ENCODE measurements around the gene KCTD13.

The KCTD13 gene

GRCh38 chr16:29909391-29909790 is 16.6 kb downstream of the KCTD13 start:
- Histone ChIP-seq H3K9me3 (ENCODE audit: control extremely low read depth in 1 of 5, control insufficient read depth in 4 of 5, insufficient read depth in 2 of 5, low read depth in 1 of 5, low read length in 4 of 5) (no peaks in the 10 kb centered on the region), H3K4me1 (ENCODE audit: control extremely low read depth in 1 of 4, control insufficient read depth in 4 of 4, insufficient read depth in 4 of 4, low read length in 3 of 4) (peaks cover 0 to 9% (median 1%) of the 10 kb centered on the region in 4 experiments), H3K27ac (ENCODE audit: insufficient read depth in 1 of 2, low read depth in 1 of 2, low read length in 2 of 2, poor library complexity in 1 of 2, severe bottlenecking in 2 of 2) (no peak overlapping the region), H3K27me3 (replicated peaks in 2 of 5; ENCODE audit: control insufficient read depth in 4 of 5, insufficient read depth in 5 of 5, low read length in 4 of 5) (no peaks in the 10 kb centered on the region), H3K36me3 (ENCODE audit: control insufficient read depth in 4 of 4, insufficient read depth in 4 of 4, low read length in 3 of 4) (peaks cover 0 to 8% (median 3%) of the 10 kb centered on the region in 4 experiments), H3K4me3 (ENCODE audit: control insufficient read depth in 1 of 7, extremely low read depth in 1 of 7, insufficient read depth in 4 of 7, low read depth in 2 of 7, low read length in 6 of 7) (no peak overlapping the region)
- CTCF ChIA-PET = interaction anchor here (0.9 to 1.5 kb wide), 3 partner anchors 17 to 97 kb away, joined by 3 to 4 read pairs (median 3); partner anchors contain the start of gene KCTD13
- 90% methylated on average over 2 of the region's 2 CpGs for WGBS (ENCODE audit: insufficient coverage)
- POLR2A ChIA-PET = interaction anchor here (0.6 kb wide), 1 partner anchor 62 kb away, joined by 3 read pairs; no protein-coding TSS in a partner anchor
- no peak for DNase-seq

- ChIA-PET POLR2A (no interaction called here), CTCF (interaction anchor here (1.1 to 1.5 kb wide), 2 partner anchors 16 to 18 kb away, joined by 3 to 4 read pairs; partner anchors contain the start of gene KCTD13)
- peaks cover 0 to 5% (median 2%) of the 10 kb centered on the region in 4 experiments for H3K36me3 ChIP-seq (ENCODE audit: control insufficient read depth in 4 of 4, insufficient read depth in 4 of 4, low read length in 3 of 4)
These were observed 17.3 kb downstream of the KCTD13 start for GRCh38 chr16:29908719-29909220.

GRCh38 chr16:29907973-29908372 is 18.1 kb downstream of the KCTD13 start:
- H3K4me3 ChIP-seq (ENCODE audit: control insufficient read depth in 1 of 7, extremely low read depth in 1 of 7, insufficient read depth in 4 of 7, low read depth in 2 of 7, low read length in 6 of 7) = no peak overlapping the region
- H3K4me1 ChIP-seq (ENCODE audit: control extremely low read depth in 1 of 4, control insufficient read depth in 4 of 4, insufficient read depth in 4 of 4, low read length in 3 of 4) = peaks cover 0 to 9% (median 1%) of the 10 kb centered on the region in 4 experiments
- no peaks in the 10 kb centered on the region for H3K27me3 ChIP-seq (replicated peaks in 2 of 5; ENCODE audit: control insufficient read depth in 4 of 5, insufficient read depth in 5 of 5, low read length in 4 of 5)
- DNase-seq = no peak
- CTCF ChIA-PET = no interaction called here
- POLR2A ChIA-PET = no interaction called here
- H3K9me3 ChIP-seq (ENCODE audit: control extremely low read depth in 1 of 5, control insufficient read depth in 4 of 5, insufficient read depth in 2 of 5, low read depth in 1 of 5, low read length in 4 of 5) = no peaks in the 10 kb centered on the region
- no peak overlapping the region for H3K27ac ChIP-seq (ENCODE audit: insufficient read depth in 1 of 2, low read depth in 1 of 2, low read length in 2 of 2, poor library complexity in 1 of 2, severe bottlenecking in 2 of 2)
- H3K36me3 ChIP-seq (ENCODE audit: control insufficient read depth in 4 of 4, insufficient read depth in 4 of 4, low read length in 3 of 4) = peaks cover 0 to 2% (median 0%) of the 10 kb centered on the region in 4 experiments
- 88% methylated on average over 1 of the region's 2 CpGs for WGBS (ENCODE audit: insufficient coverage)

More at GRCh38 chr16:29908719-29909220, 17.3 kb downstream of the KCTD13 start:
- Histone ChIP-seq H3K4me1 (ENCODE audit: control extremely low read depth in 1 of 4, control insufficient read depth in 4 of 4, insufficient read depth in 4 of 4, low read length in 3 of 4) (peaks cover 0 to 9% (median 1%) of the 10 kb centered on the region in 4 experiments), H3K9me3 (ENCODE audit: control extremely low read depth in 1 of 5, control insufficient read depth in 4 of 5, insufficient read depth in 2 of 5, low read depth in 1 of 5, low read length in 4 of 5) (no peaks in the 10 kb centered on the region), H3K27ac (ENCODE audit: insufficient read depth in 1 of 2, low read depth in 1 of 2, low read length in 2 of 2, poor library complexity in 1 of 2, severe bottlenecking in 2 of 2) (no peak overlapping the region), H3K4me3 (ENCODE audit: control insufficient read depth in 1 of 7, extremely low read depth in 1 of 7, insufficient read depth in 4 of 7, low read depth in 2 of 7, low read length in 6 of 7) (no peak overlapping the region), H3K27me3 (replicated peaks in 2 of 5; ENCODE audit: control insufficient read depth in 4 of 5, insufficient read depth in 5 of 5, low read length in 4 of 5) (no peaks in the 10 kb centered on the region)
- WGBS (ENCODE audit: insufficient coverage) = 100% methylated on average over 1 of the region's 2 CpGs
- DNase-seq = no peak

DNA sequence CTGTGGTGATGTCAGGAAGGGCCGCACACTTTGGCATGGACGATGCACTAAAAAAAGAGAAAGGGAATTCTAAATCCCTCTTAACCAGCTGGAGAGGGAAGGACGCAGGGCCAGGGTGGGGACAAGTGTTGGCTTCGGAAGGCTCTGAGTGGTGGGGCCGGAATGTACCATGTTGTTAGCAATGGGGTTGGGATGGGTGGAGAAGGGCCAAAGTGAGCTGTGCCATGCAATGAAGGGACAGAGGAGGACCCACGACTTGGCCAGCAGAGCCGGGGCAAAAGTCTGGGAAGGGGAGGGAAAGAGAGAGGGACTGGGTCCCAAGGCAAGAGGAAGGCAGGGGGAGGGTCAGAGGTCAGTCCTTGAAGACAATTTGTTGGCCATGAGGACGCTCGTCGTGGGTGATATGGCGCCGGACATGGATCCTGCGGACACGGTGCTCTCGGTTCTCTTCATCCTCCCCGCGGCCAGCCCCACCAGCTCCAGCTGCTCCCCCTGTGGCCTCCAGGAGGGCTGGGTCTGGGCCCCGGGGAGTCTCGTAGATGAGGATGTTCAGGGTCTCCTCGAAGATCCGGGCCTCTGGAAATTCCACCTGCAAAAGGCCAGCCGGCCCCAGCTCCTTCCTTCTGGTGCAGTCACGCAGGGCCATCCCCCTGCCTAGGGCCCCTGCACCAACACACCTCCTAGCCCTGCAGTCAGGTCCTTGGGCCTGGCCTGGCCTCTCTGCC is 19.3 kb downstream of the KCTD13 start:
- 93% methylated on average over 21 of the region's 23 CpGs for WGBS (ENCODE audit: insufficient coverage)
- POLR2A ChIA-PET = no interaction called here

GRCh38 chr16:29905668-29906067 is 20.4 kb downstream of the KCTD13 start:
- H3K4me3 ChIP-seq (ENCODE audit: control insufficient read depth in 1 of 7, extremely low read depth in 1 of 7, insufficient read depth in 4 of 7, low read depth in 2 of 7, low read length in 6 of 7) = no peak overlapping the region
- ChIA-PET POLR2A (no interaction called here), CTCF (no interaction called here)
- peaks cover 0 to 11% (median 3%) of the 10 kb centered on the region in 4 experiments for H3K4me1 ChIP-seq (ENCODE audit: control extremely low read depth in 1 of 4, control insufficient read depth in 4 of 4, insufficient read depth in 4 of 4, low read length in 3 of 4)
- WGBS (ENCODE audit: insufficient coverage) = 96% methylated on average over 6 of the region's 13 CpGs
- DNase-seq = no peak
- no peaks in the 10 kb centered on the region for H3K9me3 ChIP-seq (ENCODE audit: control extremely low read depth in 1 of 5, control insufficient read depth in 4 of 5, insufficient read depth in 2 of 5, low read depth in 1 of 5, low read length in 4 of 5)
- H3K27ac ChIP-seq (ENCODE audit: insufficient read depth in 1 of 2, low read depth in 1 of 2, low read length in 2 of 2, poor library complexity in 1 of 2, severe bottlenecking in 2 of 2) = no peak overlapping the region
- H3K36me3 ChIP-seq (ENCODE audit: control insufficient read depth in 4 of 4, insufficient read depth in 4 of 4, low read length in 3 of 4) = peaks cover 0 to 2% (median 0%) of the 10 kb centered on the region in 4 experiments
- peaks cover 0 to 8% (median 2%) of the 10 kb centered on the region in 5 experiments for H3K27me3 ChIP-seq (replicated peaks in 2 of 5; ENCODE audit: control insufficient read depth in 4 of 5, insufficient read depth in 5 of 5, low read length in 4 of 5)

More for the DNA sequence above, 19.3 kb downstream of the KCTD13 start:
- H3K4me1 ChIP-seq (ENCODE audit: control extremely low read depth in 1 of 4, control insufficient read depth in 4 of 4, insufficient read depth in 4 of 4, low read length in 3 of 4) = peaks cover 0 to 9% (median 1%) of the 10 kb centered on the region in 4 experiments
- H3K4me3 ChIP-seq (ENCODE audit: control insufficient read depth in 1 of 7, extremely low read depth in 1 of 7, insufficient read depth in 4 of 7, low read depth in 2 of 7, low read length in 6 of 7) = no peak overlapping the region
- DNase-seq = no peak
- H3K36me3 ChIP-seq (ENCODE audit: control insufficient read depth in 4 of 4, insufficient read depth in 4 of 4, low read length in 3 of 4) = peaks cover 0 to 2% (median 0%) of the 10 kb centered on the region in 4 experiments
- peaks cover 0 to 3% (median 0%) of the 10 kb centered on the region in 5 experiments for H3K27me3 ChIP-seq (replicated peaks in 2 of 5; ENCODE audit: control insufficient read depth in 4 of 5, insufficient read depth in 5 of 5, low read length in 4 of 5)
- CTCF ChIA-PET = no interaction called here
- H3K27ac ChIP-seq (ENCODE audit: insufficient read depth in 1 of 2, low read depth in 1 of 2, low read length in 2 of 2, poor library complexity in 1 of 2, severe bottlenecking in 2 of 2) = no peak overlapping the region
- H3K9me3 ChIP-seq (ENCODE audit: control extremely low read depth in 1 of 5, control insufficient read depth in 4 of 5, insufficient read depth in 2 of 5, low read depth in 1 of 5, low read length in 4 of 5) = no peaks in the 10 kb centered on the region

- H3K27ac ChIP-seq (ENCODE audit: insufficient read depth in 1 of 2, low read depth in 1 of 2, low read length in 2 of 2, poor library complexity in 1 of 2, severe bottlenecking in 2 of 2) = no peak overlapping the region
- peaks cover 0 to 8% (median 2%) of the 10 kb centered on the region in 5 experiments for H3K27me3 ChIP-seq (replicated peaks in 2 of 5; ENCODE audit: control insufficient read depth in 4 of 5, insufficient read depth in 5 of 5, low read length in 4 of 5)
- peaks cover 0 to 2% (median 0%) of the 10 kb centered on the region in 4 experiments for H3K36me3 ChIP-seq (ENCODE audit: control insufficient read depth in 4 of 4, insufficient read depth in 4 of 4, low read length in 3 of 4)
- no peaks in the 10 kb centered on the region for H3K9me3 ChIP-seq (ENCODE audit: control extremely low read depth in 1 of 5, control insufficient read depth in 4 of 5, insufficient read depth in 2 of 5, low read depth in 1 of 5, low read length in 4 of 5)
- DNase-seq = no peak
- POLR2A ChIA-PET = no interaction called here
- CTCF ChIA-PET = no interaction called here
- H3K4me1 ChIP-seq (ENCODE audit: control extremely low read depth in 1 of 4, control insufficient read depth in 4 of 4, insufficient read depth in 4 of 4, low read length in 3 of 4) = peaks cover 0 to 15% (median 7%) of the 10 kb centered on the region in 4 experiments
- no peak overlapping the region for H3K4me3 ChIP-seq (ENCODE audit: control insufficient read depth in 1 of 7, extremely low read depth in 1 of 7, insufficient read depth in 4 of 7, low read depth in 2 of 7, low read length in 6 of 7)
- 100% methylated on average over 7 of the region's 7 CpGs for WGBS (ENCODE audit: insufficient coverage)
These were observed 21.1 kb downstream of the KCTD13 start for GRCh38 chr16:29904947-29905346.

- Histone ChIP-seq H3K27me3 (replicated peaks in 2 of 5; ENCODE audit: control insufficient read depth in 4 of 5, insufficient read depth in 5 of 5, low read length in 4 of 5) (peaks cover 0 to 15% (median 4%) of the 10 kb centered on the region in 5 experiments), H3K4me3 (ENCODE audit: control insufficient read depth in 1 of 7, extremely low read depth in 1 of 7, insufficient read depth in 4 of 7, low read depth in 2 of 7, low read length in 6 of 7) (no peak overlapping the region), H3K9me3 (ENCODE audit: control extremely low read depth in 1 of 5, control insufficient read depth in 4 of 5, insufficient read depth in 2 of 5, low read depth in 1 of 5, low read length in 4 of 5) (no peaks in the 10 kb centered on the region), H3K4me1 (ENCODE audit: control extremely low read depth in 1 of 4, control insufficient read depth in 4 of 4, insufficient read depth in 4 of 4, low read length in 3 of 4) (peaks cover 0 to 20% (median 14%) of the 10 kb centered on the region in 4 experiments), H3K36me3 (ENCODE audit: control insufficient read depth in 4 of 4, insufficient read depth in 4 of 4, low read length in 3 of 4) (no peaks in the 10 kb centered on the region), H3K27ac (ENCODE audit: insufficient read depth in 1 of 2, low read depth in 1 of 2, low read length in 2 of 2, poor library complexity in 1 of 2, severe bottlenecking in 2 of 2) (no peak overlapping the region)
- ChIA-PET POLR2A (no interaction called here), CTCF (interaction anchor here (1.2 kb wide), 1 partner anchor 11 kb away, joined by 4 read pairs; no protein-coding TSS in a partner anchor)
- no peak for DNase-seq
- 39% methylated on average over 4 of the region's 4 CpGs for WGBS (ENCODE audit: insufficient coverage)
These were observed 22.4 kb downstream of the KCTD13 start for GRCh38 chr16:29903590-29903989.

Measured in common myeloid progenitor, CD34-positive (primary cell).